Measurements from ENCODE around the gene IZUMO2. TPM values are rescaled to one million over a fixed set of nuclear protein-coding genes. Genes with fewer than 3 reads are reported as not detected.

IZUMO2 gene
- total RNA-seq, result not detected in 2 replicates

GRCh38 chr19:50162988-50163387 is at the start of gene IZUMO2:
Gene IZUMO2 (minus strand): TSS chr19:50163281. CDS start chr19:50163194, 87 bp downstream.

GRCh38 chr19:50203281-50204080 is 40.4 kb upstream of the IZUMO2 start, which contains the start of gene MYH14:
Gene MYH14 (plus strand): TSS chr19:50203622. CDS start chr19:50210366, 6,744 bp downstream.

Other genes starting within 250 kb of the IZUMO2 start
- 4.5 and 4.8 TPM in 2 replicates for gene ATF5, start 234.1 kb downstream of the IZUMO2 start, total RNA-seq
- gene NUP62, start 233.8 kb downstream of the IZUMO2 start, total RNA-seq, result 19.6 and 36.5 TPM in 2 replicates
- not detected in 2 replicates for gene SIGLEC11, start 202.1 kb downstream of the IZUMO2 start, total RNA-seq
- gene VRK3, start 137.9 kb downstream of the IZUMO2 start, total RNA-seq, result 21.4 and 22.9 TPM in 2 replicates
- gene ZNF473, start 137.3 kb downstream of the IZUMO2 start, total RNA-seq, result 5.8 and 6.5 TPM in 2 replicates
- gene MYH14, start 40.3 kb upstream of the IZUMO2 start, total RNA-seq, result under 0.01 TPM in 1 of 2 replicates, not detected in the other
- under 0.01 and 0.14 TPM in 2 replicates for gene KCNC3, start 166.1 kb upstream of the IZUMO2 start, total RNA-seq
- gene NAPSA, start 202.4 kb upstream of the IZUMO2 start, total RNA-seq, result 0.30 and 0.32 TPM in 2 replicates
- 66.2 and 79.9 TPM in 2 replicates for gene NR1H2, start 213.2 kb upstream of the IZUMO2 start, total RNA-seq
- 13.7 and 30.5 TPM in 2 replicates for gene POLD1, start 221.1 kb upstream of the IZUMO2 start, total RNA-seq

All from smooth muscle cell of the umbilical artery (primary cell).